ENCODE data around the gene ZNF827.

ZNF827 gene

GRCh38 chr4:145756244-145756643 lies 182.4 kb downstream of the ZNF827 start:
- no peaks in the 10 kb centered on the region for H3K9me3 ChIP-seq (ENCODE audit: control insufficient read depth, low read length)
- no peak overlapping the region for H3K4me3 ChIP-seq (ENCODE audit: insufficient read depth, low read depth, low read length, poor library complexity, severe bottlenecking)
- no peak for DNase-seq
- no peaks in the 10 kb centered on the region for H3K4me1 ChIP-seq (ENCODE audit: control insufficient read depth, insufficient read depth, low read length, poor library complexity, severe bottlenecking)
- H3K36me3 ChIP-seq (ENCODE audit: control insufficient read depth, insufficient read depth, low read length) = peaks cover 6% of the 10 kb centered on the region
- no peak overlapping the region for H3K27ac ChIP-seq (ENCODE audit: insufficient read depth, low read length, poor library complexity, severe bottlenecking)
- H3K27me3 ChIP-seq (replicated peaks; ENCODE audit: control insufficient read depth, insufficient read depth, low read length, poor library complexity, severe bottlenecking) = no peaks in the 10 kb centered on the region

GRCh38 chr4:145755802-145756201 lies 182.8 kb downstream of the ZNF827 start:
- no peak overlapping the region for H3K27ac ChIP-seq (ENCODE audit: insufficient read depth, low read length, poor library complexity, severe bottlenecking)
- H3K9me3 ChIP-seq (ENCODE audit: control insufficient read depth, low read length) = no peaks in the 10 kb centered on the region
- H3K4me1 ChIP-seq (ENCODE audit: control insufficient read depth, insufficient read depth, low read length, poor library complexity, severe bottlenecking) = no peaks in the 10 kb centered on the region
- no peak for DNase-seq
- H3K4me3 ChIP-seq (ENCODE audit: insufficient read depth, low read depth, low read length, poor library complexity, severe bottlenecking) = no peak overlapping the region
- H3K27me3 ChIP-seq (replicated peaks; ENCODE audit: control insufficient read depth, insufficient read depth, low read length, poor library complexity, severe bottlenecking) = no peaks in the 10 kb centered on the region
- peaks cover 6% of the 10 kb centered on the region for H3K36me3 ChIP-seq (ENCODE audit: control insufficient read depth, insufficient read depth, low read length)

GRCh38 chr4:145743641-145744040 lies 195.0 kb downstream of the ZNF827 start:
- H3K36me3 ChIP-seq (ENCODE audit: control insufficient read depth, insufficient read depth, low read length) = no peaks in the 10 kb centered on the region
- no peaks in the 10 kb centered on the region for H3K4me1 ChIP-seq (ENCODE audit: control insufficient read depth, insufficient read depth, low read length, poor library complexity, severe bottlenecking)
- H3K27ac ChIP-seq (ENCODE audit: insufficient read depth, low read length, poor library complexity, severe bottlenecking) = no peak overlapping the region
- DNase-seq = no peak
- H3K4me3 ChIP-seq (ENCODE audit: insufficient read depth, low read depth, low read length, poor library complexity, severe bottlenecking) = no peak overlapping the region
- no peaks in the 10 kb centered on the region for H3K9me3 ChIP-seq (ENCODE audit: control insufficient read depth, low read length)
- no peaks in the 10 kb centered on the region for H3K27me3 ChIP-seq (replicated peaks; ENCODE audit: control insufficient read depth, insufficient read depth, low read length, poor library complexity, severe bottlenecking)

GRCh38 chr4:145740806-145741205 lies 197.8 kb downstream of the ZNF827 start:
- H3K9me3 ChIP-seq (ENCODE audit: control insufficient read depth, low read length) = no peaks in the 10 kb centered on the region
- H3K27me3 ChIP-seq (replicated peaks; ENCODE audit: control insufficient read depth, insufficient read depth, low read length, poor library complexity, severe bottlenecking) = no peaks in the 10 kb centered on the region
- no peak for DNase-seq
- no peaks in the 10 kb centered on the region for H3K36me3 ChIP-seq (ENCODE audit: control insufficient read depth, insufficient read depth, low read length)
- no peak overlapping the region for H3K4me3 ChIP-seq (ENCODE audit: insufficient read depth, low read depth, low read length, poor library complexity, severe bottlenecking)
- H3K27ac ChIP-seq (ENCODE audit: insufficient read depth, low read length, poor library complexity, severe bottlenecking) = no peak overlapping the region
- H3K4me1 ChIP-seq (ENCODE audit: control insufficient read depth, insufficient read depth, low read length, poor library complexity, severe bottlenecking) = no peaks in the 10 kb centered on the region

- no peak overlapping the region for H3K27ac ChIP-seq (ENCODE audit: insufficient read depth, low read length, poor library complexity, severe bottlenecking)
- H3K9me3 ChIP-seq (ENCODE audit: control insufficient read depth, low read length) = no peaks in the 10 kb centered on the region
- DNase-seq = no peak
- no peaks in the 10 kb centered on the region for H3K27me3 ChIP-seq (replicated peaks; ENCODE audit: control insufficient read depth, insufficient read depth, low read length, poor library complexity, severe bottlenecking)
- H3K4me1 ChIP-seq (ENCODE audit: control insufficient read depth, insufficient read depth, low read length, poor library complexity, severe bottlenecking) = no peaks in the 10 kb centered on the region
- no peaks in the 10 kb centered on the region for H3K36me3 ChIP-seq (ENCODE audit: control insufficient read depth, insufficient read depth, low read length)
- H3K4me3 ChIP-seq (ENCODE audit: insufficient read depth, low read depth, low read length, poor library complexity, severe bottlenecking) = no peak overlapping the region
Measured at GRCh38 chr4:145739845-145740244, 198.8 kb downstream of the ZNF827 start.

- H3K27ac ChIP-seq (ENCODE audit: insufficient read depth, low read length, poor library complexity, severe bottlenecking) = no peak overlapping the region
- H3K4me3 ChIP-seq (ENCODE audit: insufficient read depth, low read depth, low read length, poor library complexity, severe bottlenecking) = no peak overlapping the region
- no peaks in the 10 kb centered on the region for H3K9me3 ChIP-seq (ENCODE audit: control insufficient read depth, low read length)
- H3K36me3 ChIP-seq (ENCODE audit: control insufficient read depth, insufficient read depth, low read length) = no peaks in the 10 kb centered on the region
- peaks cover 3% of the 10 kb centered on the region for H3K4me1 ChIP-seq (ENCODE audit: control insufficient read depth, insufficient read depth, low read length, poor library complexity, severe bottlenecking)
- H3K27me3 ChIP-seq (replicated peaks; ENCODE audit: control insufficient read depth, insufficient read depth, low read length, poor library complexity, severe bottlenecking) = no peaks in the 10 kb centered on the region
- no peak for DNase-seq
Measured at GRCh38 chr4:145736241-145736831, 202.3 kb downstream of the ZNF827 start.

GRCh38 chr4:145735827-145736226 lies 202.8 kb downstream of the ZNF827 start:
- H3K36me3 ChIP-seq (ENCODE audit: control insufficient read depth, insufficient read depth, low read length) = no peaks in the 10 kb centered on the region
- no peaks in the 10 kb centered on the region for H3K9me3 ChIP-seq (ENCODE audit: control insufficient read depth, low read length)
- H3K27me3 ChIP-seq (replicated peaks; ENCODE audit: control insufficient read depth, insufficient read depth, low read length, poor library complexity, severe bottlenecking) = no peaks in the 10 kb centered on the region
- H3K27ac ChIP-seq (ENCODE audit: insufficient read depth, low read length, poor library complexity, severe bottlenecking) = no peak overlapping the region
- peaks cover 3% of the 10 kb centered on the region for H3K4me1 ChIP-seq (ENCODE audit: control insufficient read depth, insufficient read depth, low read length, poor library complexity, severe bottlenecking)
- H3K4me3 ChIP-seq (ENCODE audit: insufficient read depth, low read depth, low read length, poor library complexity, severe bottlenecking) = no peak overlapping the region
- no peak for DNase-seq

GRCh38 chr4:145735347-145735675 lies 203.3 kb downstream of the ZNF827 start:
- DNase-seq = no peak
- no peak overlapping the region for H3K4me3 ChIP-seq (ENCODE audit: insufficient read depth, low read depth, low read length, poor library complexity, severe bottlenecking)
- H3K4me1 ChIP-seq (ENCODE audit: control insufficient read depth, insufficient read depth, low read length, poor library complexity, severe bottlenecking) = peaks cover 3% of the 10 kb centered on the region
- no peaks in the 10 kb centered on the region for H3K9me3 ChIP-seq (ENCODE audit: control insufficient read depth, low read length)
- H3K36me3 ChIP-seq (ENCODE audit: control insufficient read depth, insufficient read depth, low read length) = no peaks in the 10 kb centered on the region
- H3K27ac ChIP-seq (ENCODE audit: insufficient read depth, low read length, poor library complexity, severe bottlenecking) = no peak overlapping the region
- no peaks in the 10 kb centered on the region for H3K27me3 ChIP-seq (replicated peaks; ENCODE audit: control insufficient read depth, insufficient read depth, low read length, poor library complexity, severe bottlenecking)

- no peaks in the 10 kb centered on the region for H3K27me3 ChIP-seq (replicated peaks; ENCODE audit: control insufficient read depth, insufficient read depth, low read length, poor library complexity, severe bottlenecking)
- H3K4me1 ChIP-seq (ENCODE audit: control insufficient read depth, insufficient read depth, low read length, poor library complexity, severe bottlenecking) = peaks cover 3% of the 10 kb centered on the region
- no peaks in the 10 kb centered on the region for H3K9me3 ChIP-seq (ENCODE audit: control insufficient read depth, low read length)
- H3K4me3 ChIP-seq (ENCODE audit: insufficient read depth, low read depth, low read length, poor library complexity, severe bottlenecking) = no peak overlapping the region
- DNase-seq = no peak
- H3K36me3 ChIP-seq (ENCODE audit: control insufficient read depth, insufficient read depth, low read length) = no peaks in the 10 kb centered on the region
- no peak overlapping the region for H3K27ac ChIP-seq (ENCODE audit: insufficient read depth, low read length, poor library complexity, severe bottlenecking)
Measured at GRCh38 chr4:145734576-145735346, 203.9 kb downstream of the ZNF827 start.

GRCh38 chr4:145734031-145734430 lies 204.6 kb downstream of the ZNF827 start:
- no peaks in the 10 kb centered on the region for H3K27me3 ChIP-seq (replicated peaks; ENCODE audit: control insufficient read depth, insufficient read depth, low read length, poor library complexity, severe bottlenecking)
- H3K4me3 ChIP-seq (ENCODE audit: insufficient read depth, low read depth, low read length, poor library complexity, severe bottlenecking) = no peak overlapping the region
- H3K36me3 ChIP-seq (ENCODE audit: control insufficient read depth, insufficient read depth, low read length) = no peaks in the 10 kb centered on the region
- H3K9me3 ChIP-seq (ENCODE audit: control insufficient read depth, low read length) = no peaks in the 10 kb centered on the region
- H3K27ac ChIP-seq (ENCODE audit: insufficient read depth, low read length, poor library complexity, severe bottlenecking) = no peak overlapping the region
- no peak for DNase-seq
- H3K4me1 ChIP-seq (ENCODE audit: control insufficient read depth, insufficient read depth, low read length, poor library complexity, severe bottlenecking) = peaks cover 3% of the 10 kb centered on the region
